ENCODE results near the gene PTS.

The PTS gene

GRCh38 chr11:112273066-112273465 lies 46.8 kb downstream of the PTS start:
- Histone ChIP-seq H3K36me3 (ENCODE audit: insufficient read depth, low read length) (no peaks in the 10 kb centered on the region), H3K9ac (ENCODE audit: insufficient read length) (no peak overlapping the region), H3K4me3 (no peak overlapping the region), H3K27ac (no peak overlapping the region), H3K9me3 (ENCODE audit: low read depth, low read length) (no peaks in the 10 kb centered on the region)
- TF ChIP-seq FOXP2 (optimal IDR thresholded peaks at IDR 0.05; ENCODE audit: control extremely low read depth, extremely low read length, insufficient read depth) (no peak), EZH2 (IDR thresholded peaks at IDR 0.05) (no peak), POLR2AphosphoS5 (IDR thresholded peaks at IDR 0.05; ENCODE audit: borderline replicate concordance, low read depth, low read length) (no peak)
- DNase-seq (ENCODE audit: low read depth, low spot score), result no peak

GRCh38 chr11:112274007-112274783 lies 48.0 kb downstream of the PTS start:
- TF ChIP-seq FOXP2 (optimal IDR thresholded peaks at IDR 0.05; ENCODE audit: control extremely low read depth, extremely low read length, insufficient read depth), result no peak
- no peak for TF ChIP-seq POLR2AphosphoS5 (IDR thresholded peaks at IDR 0.05; ENCODE audit: borderline replicate concordance, low read depth, low read length)
- no peak for TF ChIP-seq EZH2 (IDR thresholded peaks at IDR 0.05)
- no peaks in the 10 kb centered on the region for H3K9me3 ChIP-seq (ENCODE audit: low read depth, low read length)
- H3K27ac ChIP-seq, result no peak overlapping the region
- no peak for DNase-seq (ENCODE audit: low read depth, low spot score)
- H3K9ac ChIP-seq (ENCODE audit: insufficient read length), result no peak overlapping the region
- H3K36me3 ChIP-seq (ENCODE audit: insufficient read depth, low read length), result no peaks in the 10 kb centered on the region
- H3K4me3 ChIP-seq, result no peak overlapping the region

GRCh38 chr11:112277029-112277428 lies 50.8 kb downstream of the PTS start:
- Histone ChIP-seq H3K27ac (no peak overlapping the region), H3K36me3 (ENCODE audit: insufficient read depth, low read length) (no peaks in the 10 kb centered on the region), H3K9ac (ENCODE audit: insufficient read length) (no peak overlapping the region), H3K4me3 (no peak overlapping the region), H3K9me3 (ENCODE audit: low read depth, low read length) (no peaks in the 10 kb centered on the region)
- no peak for TF ChIP-seq EZH2 (IDR thresholded peaks at IDR 0.05)
- TF ChIP-seq POLR2AphosphoS5 (IDR thresholded peaks at IDR 0.05; ENCODE audit: borderline replicate concordance, low read depth, low read length), result no peak
- TF ChIP-seq FOXP2 (optimal IDR thresholded peaks at IDR 0.05; ENCODE audit: control extremely low read depth, extremely low read length, insufficient read depth), result no peak
- DNase-seq (ENCODE audit: low read depth, low spot score), result no peak

- no peak for TF ChIP-seq FOXP2 (optimal IDR thresholded peaks at IDR 0.05; ENCODE audit: control extremely low read depth, extremely low read length, insufficient read depth)
- no peak for TF ChIP-seq EZH2 (IDR thresholded peaks at IDR 0.05)
- no peak for TF ChIP-seq POLR2AphosphoS5 (IDR thresholded peaks at IDR 0.05; ENCODE audit: borderline replicate concordance, low read depth, low read length)
- no peak for DNase-seq (ENCODE audit: low read depth, low spot score)
- Histone ChIP-seq H3K9ac (ENCODE audit: insufficient read length) (no peak overlapping the region), H3K27ac (0 out of 2 replicates have a peak overlapping the region, but pooled peaks have one; percentile 14), H3K9me3 (ENCODE audit: low read depth, low read length) (no peaks in the 10 kb centered on the region), H3K4me3 (no peak overlapping the region), H3K36me3 (ENCODE audit: insufficient read depth, low read length) (no peaks in the 10 kb centered on the region)
These were observed 51.7 kb downstream of the PTS start for GRCh38 chr11:112277941-112278340.

GRCh38 chr11:112278803-112279202 lies 52.6 kb downstream of the PTS start:
- DNase-seq (ENCODE audit: low read depth, low spot score), result no peak
- no peak for TF ChIP-seq FOXP2 (optimal IDR thresholded peaks at IDR 0.05; ENCODE audit: control extremely low read depth, extremely low read length, insufficient read depth)
- no peak for TF ChIP-seq POLR2AphosphoS5 (IDR thresholded peaks at IDR 0.05; ENCODE audit: borderline replicate concordance, low read depth, low read length)
- no peak for TF ChIP-seq EZH2 (IDR thresholded peaks at IDR 0.05)
- Histone ChIP-seq H3K9me3 (ENCODE audit: low read depth, low read length) (no peaks in the 10 kb centered on the region), H3K36me3 (ENCODE audit: insufficient read depth, low read length) (no peaks in the 10 kb centered on the region), H3K9ac (ENCODE audit: insufficient read length) (no peak overlapping the region), H3K27ac (no peak overlapping the region), H3K4me3 (no peak overlapping the region)

- no peak for DNase-seq (ENCODE audit: low read depth, low spot score)
- H3K4me3 ChIP-seq, result peak overlapping the region; percentile 84
- no peaks in the 10 kb centered on the region for H3K9me3 ChIP-seq (ENCODE audit: low read depth, low read length)
- no peak overlapping the region for H3K9ac ChIP-seq (ENCODE audit: insufficient read length)
- no peaks in the 10 kb centered on the region for H3K36me3 ChIP-seq (ENCODE audit: insufficient read depth, low read length)
- H3K27ac ChIP-seq, result no peak overlapping the region
- TF ChIP-seq EZH2 (IDR thresholded peaks at IDR 0.05), result no peak
- TF ChIP-seq FOXP2 (optimal IDR thresholded peaks at IDR 0.05; ENCODE audit: control extremely low read depth, extremely low read length, insufficient read depth), result no peak
- TF ChIP-seq POLR2AphosphoS5 (IDR thresholded peaks at IDR 0.05; ENCODE audit: borderline replicate concordance, low read depth, low read length), result no peak
These were observed 53.7 kb downstream of the PTS start for GRCh38 chr11:112279901-112280267.

- H3K9me3 ChIP-seq (ENCODE audit: low read depth, low read length), result no peaks in the 10 kb centered on the region
- TF ChIP-seq EZH2 (IDR thresholded peaks at IDR 0.05) (no peak), POLR2AphosphoS5 (IDR thresholded peaks at IDR 0.05; ENCODE audit: borderline replicate concordance, low read depth, low read length) (no peak), FOXP2 (optimal IDR thresholded peaks at IDR 0.05; ENCODE audit: control extremely low read depth, extremely low read length, insufficient read depth) (no peak)
- H3K36me3 ChIP-seq (ENCODE audit: insufficient read depth, low read length), result no peaks in the 10 kb centered on the region
- DNase-seq (ENCODE audit: low read depth, low spot score), result no peak
- H3K4me3 ChIP-seq, result peak overlapping the region; percentile 84
- H3K27ac ChIP-seq, result no peak overlapping the region
- H3K9ac ChIP-seq (ENCODE audit: insufficient read length), result no peak overlapping the region
These were observed 54.3 kb downstream of the PTS start for GRCh38 chr11:112280268-112281126.

GRCh38 chr11:112281726-112282125 lies 55.5 kb downstream of the PTS start:
- Histone ChIP-seq H3K9me3 (ENCODE audit: low read depth, low read length) (no peaks in the 10 kb centered on the region), H3K36me3 (ENCODE audit: insufficient read depth, low read length) (no peaks in the 10 kb centered on the region), H3K9ac (ENCODE audit: insufficient read length) (no peak overlapping the region), H3K4me3 (no peak overlapping the region), H3K27ac (no peak overlapping the region)
- TF ChIP-seq EZH2 (IDR thresholded peaks at IDR 0.05) (no peak), FOXP2 (optimal IDR thresholded peaks at IDR 0.05; ENCODE audit: control extremely low read depth, extremely low read length, insufficient read depth) (no peak), POLR2AphosphoS5 (IDR thresholded peaks at IDR 0.05; ENCODE audit: borderline replicate concordance, low read depth, low read length) (no peak)
- DNase-seq (ENCODE audit: low read depth, low spot score), result no peak

Data from SK-N-MC (cell line).